Measurements from ENCODE around the gene CST3.

The CST3 gene

DNA sequence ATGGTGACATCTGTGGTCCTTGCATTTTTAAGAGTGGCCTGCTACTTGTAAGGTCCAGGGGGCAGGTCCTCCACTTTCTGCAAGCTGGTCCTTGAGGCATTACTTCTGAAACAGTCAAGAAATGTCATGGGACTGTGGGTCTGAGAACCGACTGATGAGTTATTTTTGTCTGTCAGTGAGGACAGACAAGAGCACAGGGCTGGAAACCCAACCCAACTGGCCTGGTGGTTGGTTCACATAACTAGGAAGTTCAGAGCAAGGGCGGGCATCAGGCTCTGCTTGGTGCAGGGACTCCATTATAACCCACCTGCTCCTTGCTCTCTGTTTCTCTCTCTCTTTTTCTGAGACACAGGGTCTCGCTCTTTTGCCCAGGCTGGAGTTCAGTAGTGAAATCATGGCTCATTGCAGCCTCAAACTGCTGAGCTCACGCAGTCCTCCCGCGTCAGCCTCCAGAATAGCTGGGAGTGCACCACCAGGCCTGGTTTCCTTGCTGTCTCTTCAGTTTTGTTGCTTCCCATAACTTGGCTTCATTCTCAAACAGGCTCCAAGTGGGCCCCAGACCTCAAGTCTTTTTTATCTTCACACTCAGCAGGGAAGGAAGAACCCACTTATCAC lies 9.2 kb downstream of the CST3 start:
- TF ChIP-seq, protein P1, sequence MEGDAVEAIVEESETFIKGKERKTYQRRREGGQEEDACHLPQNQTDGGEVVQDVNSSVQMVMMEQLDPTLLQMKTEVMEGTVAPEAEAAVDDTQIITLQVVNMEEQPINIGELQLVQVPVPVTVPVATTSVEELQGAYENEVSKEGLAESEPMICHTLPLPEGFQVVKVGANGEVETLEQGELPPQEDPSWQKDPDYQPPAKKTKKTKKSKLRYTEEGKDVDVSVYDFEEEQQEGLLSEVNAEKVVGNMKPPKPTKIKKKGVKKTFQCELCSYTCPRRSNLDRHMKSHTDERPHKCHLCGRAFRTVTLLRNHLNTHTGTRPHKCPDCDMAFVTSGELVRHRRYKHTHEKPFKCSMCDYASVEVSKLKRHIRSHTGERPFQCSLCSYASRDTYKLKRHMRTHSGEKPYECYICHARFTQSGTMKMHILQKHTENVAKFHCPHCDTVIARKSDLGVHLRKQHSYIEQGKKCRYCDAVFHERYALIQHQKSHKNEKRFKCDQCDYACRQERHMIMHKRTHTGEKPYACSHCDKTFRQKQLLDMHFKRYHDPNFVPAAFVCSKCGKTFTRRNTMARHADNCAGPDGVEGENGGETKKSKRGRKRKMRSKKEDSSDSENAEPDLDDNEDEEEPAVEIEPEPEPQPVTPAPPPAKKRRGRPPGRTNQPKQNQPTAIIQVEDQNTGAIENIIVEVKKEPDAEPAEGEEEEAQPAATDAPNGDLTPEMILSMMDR (IDR thresholded peaks at IDR 0.05), result no peak
- H3K27ac ChIP-seq, result no peak overlapping the region
- H3K36me3 ChIP-seq, result peaks cover 18 to 21% (median 18%) of the 10 kb centered on the region in 3 donors
- no peaks in the 10 kb centered on the region for H3K9me3 ChIP-seq
- peaks cover 0 to 11% (median 4%) of the 10 kb centered on the region in 4 donors for H3K4me1 ChIP-seq
- H3K27me3 ChIP-seq, result no peaks in the 10 kb centered on the region
- no peak for DNase-seq
- intact Hi-C loops (cut with DNase I; ENCODE audit: low total_unique reads), result loop anchor here (5.0 kb wide), 1 partner anchor 276 kb away; the partner anchor contains the start of gene NXT1
- no peak overlapping the region for H3K4me3 ChIP-seq

DNA sequence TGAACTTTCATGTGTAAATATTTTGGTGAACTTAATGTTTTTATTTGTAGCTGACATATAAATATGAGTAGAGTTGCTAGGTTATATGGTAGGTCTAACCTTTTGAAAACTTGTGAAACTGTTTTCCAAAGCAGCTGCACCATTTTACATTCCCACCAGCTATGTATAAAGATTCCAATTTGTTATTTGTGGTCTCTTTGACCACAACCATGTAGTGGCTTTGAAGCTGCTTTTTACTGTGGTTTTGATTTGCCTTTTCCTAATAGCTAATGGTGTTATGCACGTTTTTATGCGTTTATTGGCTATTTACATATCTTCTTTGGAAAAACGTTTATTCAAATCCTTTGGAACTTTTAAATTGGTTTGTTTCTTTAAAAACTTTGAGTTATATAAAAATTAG lies 10.3 kb downstream of the CST3 start:
- DNase-seq, result no peak
- TF ChIP-seq, protein P1 (IDR thresholded peaks at IDR 0.05), result no peak
- intact Hi-C loops (cut with DNase I; ENCODE audit: low total_unique reads), result loop anchor here (5.0 kb wide), 1 partner anchor 275 kb away; the partner anchor contains the start of gene NXT1
- no peaks in the 10 kb centered on the region for H3K9me3 ChIP-seq
- H3K4me1 ChIP-seq, result peaks cover 0 to 19% (median 4%) of the 10 kb centered on the region in 4 donors
- no peaks in the 10 kb centered on the region for H3K27me3 ChIP-seq
- H3K4me3 ChIP-seq, result no peak overlapping the region
- peaks cover 7 to 11% (median 8%) of the 10 kb centered on the region in 3 donors for H3K36me3 ChIP-seq
- H3K27ac ChIP-seq, result no peak overlapping the region

DNA sequence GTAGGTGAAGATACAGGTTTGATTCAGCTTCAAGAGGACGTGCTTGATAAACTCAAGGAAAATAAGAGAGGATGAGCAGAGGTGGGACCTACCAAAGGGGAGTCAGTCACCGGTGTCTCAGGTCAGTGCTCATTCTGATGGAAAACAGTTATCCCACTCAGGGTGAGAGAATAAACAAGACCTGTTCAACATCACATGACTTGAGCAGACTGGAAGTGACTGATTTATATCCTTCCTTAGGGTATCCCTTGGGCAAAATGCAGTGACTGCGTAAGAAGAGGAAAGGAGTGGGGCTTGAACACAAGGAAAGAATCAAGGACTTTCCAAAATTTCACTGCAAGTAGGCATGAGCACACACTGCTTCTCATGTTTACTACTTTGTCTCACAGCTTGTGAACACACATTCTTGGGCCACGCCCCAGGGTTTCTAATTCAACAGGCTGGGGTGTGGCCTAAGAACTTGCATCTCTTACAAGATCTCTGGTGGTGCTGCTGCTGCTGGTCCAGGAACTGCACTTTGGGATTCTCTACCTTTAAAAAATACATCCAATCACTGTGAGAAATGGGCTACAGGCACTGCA lies 11.6 kb downstream of the CST3 start:
- Histone ChIP-seq H3K4me1 (peaks cover 0 to 28% (median 10%) of the 10 kb centered on the region in 4 donors), H3K27ac (no peak overlapping the region), H3K36me3 (no peaks in the 10 kb centered on the region), H3K27me3 (no peaks in the 10 kb centered on the region), H3K9me3 (no peaks in the 10 kb centered on the region), H3K4me3 (no peak overlapping the region)
- intact Hi-C loops (cut with DNase I; ENCODE audit: low total_unique reads), result loop anchor here (5.0 kb wide), 1 partner anchor 274 kb away; the partner anchor contains the start of gene NXT1
- DNase-seq, result peak in 1 of 2 donors; percentile 51
- TF ChIP-seq, protein P1 (IDR thresholded peaks at IDR 0.05), result no peak

DNA sequence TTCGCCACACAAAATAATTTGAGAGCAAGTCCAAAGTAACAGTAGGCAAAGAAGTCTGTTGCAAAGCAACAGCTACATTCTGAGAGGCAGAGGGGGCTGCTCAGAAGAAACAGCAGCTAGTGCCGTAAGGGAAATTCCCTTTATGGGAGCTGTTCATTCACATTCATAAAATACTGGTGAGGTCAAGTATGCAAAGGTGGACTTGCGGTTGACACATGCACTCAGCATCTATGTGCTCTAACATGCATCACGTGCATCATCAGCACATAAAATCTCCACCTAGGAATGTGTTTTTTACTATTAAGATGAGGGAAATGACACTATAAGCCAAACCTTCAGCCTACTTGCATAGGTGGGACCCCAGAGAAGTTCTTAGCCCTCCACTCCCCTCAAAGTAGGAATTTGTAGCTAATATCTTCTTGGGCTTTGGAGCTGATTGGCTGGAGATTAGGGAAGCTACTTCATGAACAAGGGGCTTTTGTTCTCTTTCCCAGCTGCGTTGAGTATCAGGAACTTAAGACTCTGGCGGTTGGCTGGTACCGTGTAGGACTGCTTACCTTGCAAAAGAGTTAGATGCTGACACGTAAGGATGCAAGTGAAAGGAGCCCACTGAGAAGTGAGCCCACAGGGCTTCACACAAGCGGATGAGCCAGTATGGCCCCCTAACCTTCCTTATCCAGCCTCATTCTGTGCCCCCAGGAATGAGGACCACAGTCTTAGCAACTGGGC lies 12.4 kb downstream of the CST3 start:
- Histone ChIP-seq H3K4me1 (peaks cover 0 to 28% (median 10%) of the 10 kb centered on the region in 4 donors), H3K4me3 (no peak overlapping the region), H3K27me3 (no peaks in the 10 kb centered on the region), H3K9me3 (no peaks in the 10 kb centered on the region), H3K27ac (no peak overlapping the region), H3K36me3 (no peaks in the 10 kb centered on the region)
- intact Hi-C loops (cut with DNase I; ENCODE audit: low total_unique reads), result loop anchor here (5.0 kb wide), 1 partner anchor 273 kb away; the partner anchor contains the start of gene NXT1
- no peak for DNase-seq
- TF ChIP-seq, protein P1 (IDR thresholded peaks at IDR 0.05), result no peak

DNA sequence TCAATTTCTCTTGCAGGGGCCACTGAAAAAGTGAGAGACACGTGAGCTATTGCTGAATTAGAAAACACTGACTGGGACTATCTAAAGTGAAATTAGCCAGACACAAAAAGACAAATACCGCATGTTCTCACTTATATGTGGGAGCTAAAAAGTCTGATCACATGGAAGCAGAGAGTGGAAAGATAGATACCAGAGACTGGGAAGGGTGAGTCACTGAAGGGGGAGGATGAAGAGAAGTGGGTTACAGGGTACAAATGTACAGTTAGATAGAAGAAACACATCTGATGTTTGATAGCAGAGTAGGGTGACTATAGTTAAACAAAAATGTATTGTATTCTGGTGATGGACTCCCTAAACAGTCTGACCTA lies 13.4 kb downstream of the CST3 start:
- Histone ChIP-seq H3K4me3 (no peak overlapping the region), H3K36me3 (no peaks in the 10 kb centered on the region), H3K27me3 (no peaks in the 10 kb centered on the region), H3K4me1 (peaks cover 0 to 28% (median 10%) of the 10 kb centered on the region in 4 donors), H3K27ac (peak overlapping the region; percentile 84 to 87), H3K9me3 (no peaks in the 10 kb centered on the region)
- TF ChIP-seq, protein P1 (IDR thresholded peaks at IDR 0.05), result no peak
- intact Hi-C loops (cut with DNase I; ENCODE audit: low total_unique reads), result loop anchor here (5.0 kb wide), 1 partner anchor 577 kb away; the partner anchor contains the start of gene THBD
- DNase-seq, result no peak

Measured in tibial artery (tissue), 4 donors.